Activated CD4-positive, alpha-beta T cell treated with anti-CD3 and anti-CD28 coated beads, Interleukin-2, Interleukin-4, amounts not matched to agents 100 ng/mL and 50 ng/mL, durations not matched to agents 16 hours and 8 hours (primary cell): ENCODE results near the gene KRTAP10-3.

Experiments used
- DNase-seq: peaks from one replicate; pipeline ENCODE4 v3.0.0-alpha.2; 2020; ENCODE audit warnings: low spot score

KRTAP10-3 gene

DNA sequence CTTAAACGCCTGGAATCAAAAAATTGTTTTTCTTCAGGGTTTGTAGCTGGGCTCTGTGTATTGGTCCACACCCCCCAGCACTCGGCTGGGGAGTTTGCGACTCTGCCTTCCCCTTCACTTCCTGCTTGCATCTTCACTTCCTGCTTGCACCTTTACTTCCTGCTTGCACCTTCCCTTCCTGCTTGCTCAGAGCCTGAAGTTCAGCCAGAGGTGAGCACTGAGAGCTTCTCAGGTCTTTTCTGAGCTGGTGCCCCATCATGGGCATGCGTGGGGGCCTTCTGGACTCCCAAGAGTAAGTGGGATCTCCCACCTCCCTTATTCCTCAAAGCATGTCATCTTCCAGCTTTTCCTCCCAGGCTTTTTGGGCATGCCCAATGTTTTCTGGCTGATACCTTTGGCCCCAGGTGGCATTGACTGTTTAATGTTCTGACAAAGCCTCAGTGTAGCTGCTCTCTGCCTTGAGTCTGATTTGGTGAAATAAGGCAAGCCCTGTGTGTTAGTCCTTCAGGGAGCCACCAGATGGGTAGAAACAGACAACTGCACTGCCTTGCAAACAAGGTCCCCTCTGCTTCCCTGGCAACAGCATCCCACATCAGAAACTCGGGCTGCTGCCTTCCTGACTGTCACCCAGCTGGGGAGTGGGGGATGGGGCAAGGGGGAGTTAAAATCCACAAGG is 10.8 kb downstream of the KRTAP10-3 start:
- no peak for DNase-seq

DNA sequence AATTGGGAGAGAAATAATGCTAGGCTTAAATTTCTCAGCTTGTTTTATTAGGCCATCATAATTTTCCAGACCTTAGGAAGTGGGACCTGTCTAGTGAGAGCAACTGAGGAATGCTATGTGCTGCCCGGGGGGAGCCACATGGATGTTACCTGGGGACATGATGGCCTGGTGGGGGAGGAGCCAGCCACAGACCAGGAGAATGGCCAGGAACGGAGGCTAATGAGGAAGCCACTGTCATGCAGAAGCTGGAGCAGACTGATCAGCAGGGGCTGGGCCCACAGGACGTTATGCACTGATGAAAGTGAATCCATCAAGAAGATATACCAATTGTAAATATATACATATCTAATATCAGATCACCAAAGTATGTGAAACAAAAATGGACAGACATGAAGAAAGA is 14.0 kb downstream of the KRTAP10-3 start:
- DNase-seq = no peak

DNA sequence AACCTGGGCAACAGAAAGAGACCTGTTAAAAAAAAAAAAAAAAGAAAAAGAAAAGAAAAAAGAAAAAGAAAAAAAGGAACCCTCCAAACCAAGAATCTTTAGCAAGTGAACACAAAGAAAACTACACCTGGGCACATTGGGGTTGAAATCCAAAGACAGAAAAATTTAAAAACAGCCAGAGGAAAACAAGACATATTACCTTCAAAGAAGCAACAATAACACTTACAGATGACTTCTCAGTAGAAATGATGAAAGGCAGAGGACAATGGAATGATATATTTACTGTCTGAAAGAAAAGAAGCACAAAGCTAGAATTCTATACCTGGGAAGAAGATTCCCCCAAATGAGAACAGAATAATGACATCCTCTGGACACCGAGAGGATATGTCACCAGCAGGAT is 15.9 kb downstream of the KRTAP10-3 start:
- no peak for DNase-seq

DNA sequence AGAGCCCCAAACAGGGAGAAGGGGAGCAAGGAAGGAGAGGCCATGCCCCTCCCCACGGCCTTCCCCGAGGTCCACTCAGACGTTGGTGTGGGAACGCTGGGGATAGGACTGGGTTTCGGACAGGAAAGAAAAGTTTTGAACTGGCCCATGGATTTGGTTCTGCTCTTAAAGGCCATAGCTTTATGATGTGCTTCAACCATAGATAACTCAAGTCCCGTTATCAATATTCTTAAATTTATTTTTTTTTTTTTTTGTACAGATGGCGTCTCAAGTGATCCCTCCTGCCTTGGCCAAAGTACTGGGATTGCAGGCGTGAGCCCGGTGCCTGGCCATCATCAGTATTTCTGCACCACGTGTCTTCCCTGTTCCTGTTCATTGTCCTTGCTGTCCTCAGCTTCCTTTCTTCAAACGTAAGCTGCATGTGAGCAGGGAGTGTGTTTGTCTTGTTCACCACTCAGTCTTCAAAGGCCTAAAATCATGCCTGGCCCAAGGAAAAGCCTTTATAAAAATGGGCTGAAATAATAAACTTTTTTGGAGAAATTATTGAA is 17.8 kb downstream of the KRTAP10-3 start:
- no peak for DNase-seq

DNA sequence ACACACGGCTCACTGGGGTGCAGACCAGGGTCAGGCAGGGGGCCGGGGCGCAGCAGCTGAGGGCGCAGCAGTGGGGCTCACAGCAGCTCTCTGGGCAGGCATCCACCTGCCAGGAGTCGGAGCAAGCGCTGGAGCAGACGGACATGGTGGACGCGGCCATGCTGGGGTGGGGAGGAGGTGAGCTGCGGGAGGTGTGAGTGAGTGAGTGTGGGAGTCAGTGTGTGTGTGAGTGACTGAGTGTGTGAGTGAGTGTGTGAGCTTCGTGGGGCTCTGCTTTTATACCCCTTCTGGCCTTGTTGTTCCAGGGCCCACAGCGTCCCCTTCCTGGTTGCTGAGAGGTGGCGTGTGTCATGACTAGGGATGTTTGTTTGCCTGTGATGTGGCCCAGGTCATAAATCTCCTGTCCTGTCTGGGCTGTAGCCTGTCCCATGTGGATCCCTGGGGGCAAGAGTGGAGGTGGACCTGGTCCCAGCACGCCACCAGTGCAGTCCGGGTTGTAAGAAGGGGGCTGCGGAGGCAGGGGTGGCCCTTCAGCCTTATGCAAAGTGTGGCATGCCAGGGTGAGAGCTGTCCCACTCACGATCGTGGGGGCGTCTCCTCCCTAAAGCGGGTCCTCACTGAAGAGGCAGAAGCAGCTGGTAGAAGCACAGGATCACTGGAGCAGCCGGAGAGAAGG is 18.5 kb downstream of the KRTAP10-3 start, which contains the start of gene KRTAP10-1:
TSS of gene KRTAP10-1 (minus strand) at position 205 of the 676 bp plus-strand sequence. CDS start at position 160, 45 bp downstream.
- DNase-seq = no peak

DNA sequence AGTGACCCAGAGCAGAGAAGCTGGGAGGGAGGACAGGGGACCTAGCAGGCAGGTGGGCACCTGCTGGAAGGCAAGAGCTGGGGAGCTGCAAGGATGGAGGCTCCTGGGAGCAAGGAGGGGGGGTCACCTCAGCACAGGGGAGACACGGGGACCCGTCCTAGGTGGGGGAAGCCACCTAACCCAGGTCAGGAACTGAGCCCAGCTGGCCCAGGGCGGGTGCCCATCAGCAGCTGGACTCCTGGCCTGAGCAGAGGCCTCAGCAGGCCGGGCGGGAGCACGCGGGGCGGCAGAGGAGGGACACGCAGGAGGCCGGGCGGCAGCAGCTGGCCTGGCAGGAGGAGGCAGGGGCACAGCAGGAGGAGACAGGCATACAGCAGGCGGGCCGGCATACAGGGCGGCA is 19.5 kb downstream of the KRTAP10-3 start:
- DNase-seq = no peak

DNA sequence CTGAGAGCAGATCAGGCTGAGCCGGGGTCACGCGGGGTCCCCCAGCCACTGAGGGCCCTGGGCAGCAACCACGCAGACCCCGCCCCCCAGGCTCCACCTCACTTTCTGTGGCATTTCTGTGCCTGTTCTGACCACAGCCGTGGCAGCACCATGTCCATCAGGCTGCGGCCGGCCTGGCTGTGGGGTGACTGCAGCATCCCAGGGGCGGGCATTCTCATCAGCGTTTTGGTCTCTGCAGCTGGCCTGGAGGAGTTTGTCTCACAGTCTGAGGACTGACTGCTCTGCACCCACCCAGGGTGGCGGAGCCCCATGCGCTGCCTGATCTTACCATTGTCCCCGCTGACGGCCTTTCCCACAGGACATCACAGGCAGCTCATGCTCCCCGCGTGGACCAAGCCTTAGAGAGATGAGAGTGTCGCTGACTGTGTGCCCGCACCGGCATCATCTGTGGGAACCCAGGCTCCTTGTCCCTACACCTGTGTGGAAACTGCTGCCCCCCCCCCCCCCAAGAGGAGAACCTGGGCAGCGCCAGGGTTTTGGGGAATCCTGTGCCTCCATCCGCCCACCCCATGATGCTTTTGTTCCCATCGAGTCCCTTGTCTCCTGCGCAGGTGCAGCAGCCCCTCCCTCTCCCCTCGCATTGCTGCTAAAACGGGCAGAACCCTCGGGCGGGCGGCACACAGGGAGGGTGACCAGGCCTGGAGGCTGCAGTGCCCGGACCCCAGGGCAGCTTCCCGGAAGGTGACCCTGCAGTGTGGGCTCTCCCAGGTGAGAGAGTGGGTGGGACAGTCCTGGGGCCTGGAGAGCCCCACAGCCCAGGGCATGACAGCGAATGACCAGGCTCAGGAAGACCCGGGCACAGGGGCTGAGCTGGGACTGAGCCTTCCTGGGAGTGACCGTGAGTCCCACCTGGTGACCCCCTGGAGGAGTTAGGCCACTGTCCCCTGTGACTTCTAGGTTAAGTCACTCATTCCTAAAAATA is 20.4 kb downstream of the KRTAP10-3 start:
- no peak for DNase-seq

DNA sequence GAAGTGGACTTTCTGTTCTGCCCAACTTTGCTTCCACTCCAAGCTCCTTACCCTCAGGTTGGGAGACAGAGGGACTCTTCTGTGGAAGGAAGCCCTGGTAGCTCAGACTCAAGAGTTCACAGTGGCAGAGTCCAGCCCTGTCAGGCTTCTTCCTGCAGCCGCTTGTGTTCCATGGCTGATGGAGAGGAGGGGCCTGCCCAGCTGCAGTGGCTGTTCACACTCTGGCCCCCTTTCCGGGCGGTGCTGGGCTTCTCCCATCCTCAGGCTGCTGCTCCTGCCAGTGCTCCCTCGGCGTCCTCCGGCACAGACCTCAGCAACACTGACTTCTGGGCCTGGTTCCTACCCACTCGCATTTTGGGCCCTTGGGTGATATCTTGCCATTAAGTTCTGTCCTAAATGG is 22.6 kb downstream of the KRTAP10-3 start:
- DNase-seq = no peak

DNA sequence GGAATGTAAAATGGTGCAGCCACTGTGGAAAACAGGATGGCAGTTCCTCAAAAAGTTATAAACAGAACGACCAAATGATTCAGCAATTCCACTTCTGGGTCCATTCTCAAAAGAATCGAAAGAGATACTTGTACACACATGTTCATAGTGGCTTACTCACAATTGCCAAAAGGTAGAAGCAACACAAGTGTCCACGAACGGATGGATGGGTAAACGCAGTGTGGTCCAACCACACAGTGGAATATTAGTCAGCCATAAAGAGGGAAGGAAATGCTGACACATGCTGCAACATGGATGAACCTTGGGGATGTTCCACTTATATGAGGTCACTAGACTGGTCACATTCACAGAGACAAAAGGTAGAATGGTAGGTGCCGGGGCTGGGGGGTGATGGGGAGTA is 23.9 kb downstream of the KRTAP10-3 start:
- no peak for DNase-seq

DNA sequence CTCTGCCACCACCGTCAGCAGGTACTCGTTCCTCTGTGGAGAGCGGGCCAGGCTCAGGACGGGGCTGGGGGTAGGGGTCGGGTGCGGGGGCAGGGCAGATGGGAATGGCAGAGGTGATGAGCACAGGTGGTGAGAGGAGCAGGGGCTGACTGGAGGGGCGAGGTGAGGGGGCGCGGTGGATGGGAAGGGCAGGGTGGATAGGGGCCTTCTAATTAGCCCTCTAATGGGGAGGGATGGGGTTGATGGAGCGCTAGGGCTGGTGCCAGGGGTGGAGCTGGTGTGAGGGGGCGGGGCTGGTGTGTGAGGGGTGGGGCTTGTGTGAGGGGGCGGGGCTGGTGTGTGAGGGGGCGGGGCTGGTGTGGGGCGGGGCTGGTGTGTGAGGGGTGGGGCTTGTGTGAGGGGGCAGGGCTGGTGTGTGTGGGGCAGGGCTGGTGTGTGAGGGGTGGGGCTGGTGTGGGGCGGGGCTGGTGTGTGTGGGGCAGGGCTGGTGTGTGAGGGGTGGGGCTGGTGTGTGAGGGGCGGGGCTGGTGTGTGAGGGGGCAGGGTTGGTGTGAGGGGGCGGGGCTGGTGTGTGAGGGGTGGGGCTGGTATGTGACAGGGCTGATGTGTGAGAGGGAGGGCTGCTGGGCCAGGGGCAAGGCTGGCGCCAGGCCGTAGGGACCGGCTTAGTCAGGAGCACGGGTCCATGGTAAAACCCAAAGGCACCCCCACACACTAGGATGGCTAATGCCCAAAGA is 24.5 kb downstream of the KRTAP10-3 start:
- DNase-seq = no peak

DNA sequence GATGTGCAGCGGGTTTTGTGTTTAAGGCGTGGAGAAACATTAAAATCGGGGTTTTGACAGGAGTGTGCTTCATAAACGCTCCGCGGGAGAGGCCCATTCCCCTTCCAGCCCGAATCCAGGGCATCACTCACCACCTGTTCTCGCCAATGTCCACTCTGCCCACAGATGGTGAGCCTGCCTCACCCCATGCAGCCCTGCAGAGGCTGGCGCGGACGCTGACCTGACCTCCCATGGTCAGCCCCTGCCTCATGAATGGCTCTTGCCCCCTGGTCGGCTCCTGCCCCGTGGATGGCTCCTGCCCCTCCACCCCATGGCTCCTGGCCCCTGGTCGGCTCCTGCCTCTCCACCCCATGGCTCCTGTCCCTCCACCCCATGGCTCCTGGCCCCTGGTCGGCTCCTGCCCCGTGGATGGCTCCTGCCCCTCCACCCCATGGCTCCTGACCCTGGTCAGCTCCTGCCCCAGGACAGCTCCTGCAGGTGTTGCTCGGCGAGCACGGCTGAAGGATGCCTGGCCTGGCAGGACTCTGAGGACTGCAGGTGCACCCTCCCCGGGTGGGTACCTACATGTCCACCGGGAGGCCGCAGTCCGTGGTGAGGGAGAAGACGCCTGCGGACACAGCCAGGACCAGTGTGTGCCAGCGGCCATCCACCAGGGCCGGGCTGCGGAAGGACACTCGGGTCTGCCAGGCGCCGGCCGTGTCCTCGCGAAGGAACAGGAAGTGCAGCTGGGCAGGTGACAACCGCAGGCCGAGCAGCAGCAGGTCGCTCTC is 25.3 kb downstream of the KRTAP10-3 start:
- DNase-seq = no peak

DNA sequence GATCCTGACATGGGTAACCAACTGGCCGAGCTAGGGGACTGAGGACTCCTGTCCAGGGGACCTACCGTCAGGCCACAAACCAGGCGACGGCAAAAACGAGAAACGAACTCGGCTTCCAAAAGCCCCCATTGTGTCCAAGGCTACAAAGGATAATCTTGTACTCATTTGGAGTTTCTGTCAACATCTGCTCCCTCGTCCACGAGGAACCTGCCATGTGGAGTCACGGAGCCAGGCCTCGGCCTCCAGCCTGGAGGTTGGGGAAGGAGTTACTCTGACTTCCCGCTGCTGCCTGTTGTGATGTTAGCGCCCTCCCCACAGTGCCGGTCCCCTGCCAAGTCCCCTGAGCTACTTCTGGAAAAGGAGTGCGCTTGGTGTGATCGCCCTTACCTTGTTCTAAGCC is 25.9 kb downstream of the KRTAP10-3 start:
- no peak for DNase-seq

DNA sequence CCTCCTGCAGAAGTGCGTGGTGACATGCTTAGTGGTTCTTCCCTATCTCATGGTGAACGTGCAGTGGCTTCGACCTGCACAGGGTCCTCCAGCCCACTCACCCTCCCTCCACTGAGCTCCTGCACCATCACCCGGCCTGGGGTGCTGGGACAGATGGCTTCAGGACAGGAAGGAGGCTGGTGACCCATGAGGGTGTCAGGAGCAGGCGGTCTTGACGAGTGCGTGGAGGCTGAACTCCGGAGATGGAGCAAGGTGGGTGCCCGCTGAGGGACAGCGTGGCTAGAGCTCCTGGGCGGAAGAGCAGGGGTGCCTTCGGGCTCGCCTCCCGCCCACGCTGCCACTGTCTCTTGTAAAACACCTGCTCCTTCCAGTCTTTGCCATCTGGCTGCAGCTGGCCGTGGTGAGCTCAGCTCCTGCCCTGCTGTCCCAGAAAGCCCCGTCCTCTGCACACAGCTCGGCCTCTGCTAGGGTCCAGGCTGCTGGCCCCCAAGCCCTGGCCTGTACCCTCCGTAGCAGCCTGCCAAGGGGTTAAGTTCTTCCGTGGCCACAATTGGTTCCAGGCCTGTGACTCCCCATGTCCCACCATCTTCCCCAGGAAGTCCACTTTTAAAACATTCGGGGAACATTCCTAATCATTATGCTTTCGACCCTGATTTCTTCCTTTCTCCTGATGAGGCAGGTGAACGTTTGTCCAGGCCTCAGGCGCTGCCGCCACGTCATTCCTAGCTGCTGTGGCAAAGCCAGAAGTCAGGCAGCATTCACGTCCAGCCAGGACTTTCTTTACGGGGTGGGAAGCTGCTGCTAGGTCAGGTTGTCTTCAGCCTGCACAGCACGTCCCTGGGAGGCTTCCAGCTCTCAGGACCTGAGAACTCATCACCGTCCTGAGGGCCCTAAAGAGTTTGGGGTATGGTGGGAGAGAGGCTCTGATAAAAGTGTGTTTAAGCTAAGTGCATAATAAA is 26.7 kb downstream of the KRTAP10-3 start:
- DNase-seq = no peak

DNA sequence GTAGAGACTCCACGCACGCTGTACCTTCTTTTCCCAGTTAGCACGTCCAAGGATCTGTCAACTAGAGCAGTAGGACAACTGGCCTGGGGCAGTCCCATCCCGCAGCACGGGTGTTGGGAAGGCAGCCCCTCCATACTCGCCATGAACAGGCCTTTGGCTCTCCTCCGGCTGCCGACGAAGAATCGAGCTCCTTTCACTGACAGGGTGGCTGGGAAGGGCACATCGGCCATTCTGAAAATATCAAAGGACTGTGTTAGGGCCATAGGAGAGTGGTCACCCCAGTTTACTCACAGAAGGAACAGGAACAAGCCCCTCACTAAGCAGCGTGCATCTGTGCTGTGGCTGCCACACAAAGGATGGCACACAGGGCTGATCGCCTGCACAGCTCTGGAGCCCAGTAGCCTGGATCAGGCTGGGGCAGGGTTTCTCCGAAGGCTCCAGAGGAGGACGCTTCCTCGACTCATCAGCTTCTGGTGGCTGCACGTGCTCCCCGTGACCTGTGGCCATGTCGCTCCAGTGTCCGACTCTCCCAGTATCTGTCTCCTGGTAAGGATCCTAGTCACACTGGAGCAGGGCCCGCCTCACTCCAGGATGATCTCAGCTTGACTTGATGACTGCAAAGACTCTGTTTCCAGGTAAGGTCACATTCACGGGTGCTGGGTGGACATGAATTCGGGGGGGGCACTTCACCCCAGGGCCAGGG is 27.5 kb downstream of the KRTAP10-3 start:
- DNase-seq = no peak

DNA sequence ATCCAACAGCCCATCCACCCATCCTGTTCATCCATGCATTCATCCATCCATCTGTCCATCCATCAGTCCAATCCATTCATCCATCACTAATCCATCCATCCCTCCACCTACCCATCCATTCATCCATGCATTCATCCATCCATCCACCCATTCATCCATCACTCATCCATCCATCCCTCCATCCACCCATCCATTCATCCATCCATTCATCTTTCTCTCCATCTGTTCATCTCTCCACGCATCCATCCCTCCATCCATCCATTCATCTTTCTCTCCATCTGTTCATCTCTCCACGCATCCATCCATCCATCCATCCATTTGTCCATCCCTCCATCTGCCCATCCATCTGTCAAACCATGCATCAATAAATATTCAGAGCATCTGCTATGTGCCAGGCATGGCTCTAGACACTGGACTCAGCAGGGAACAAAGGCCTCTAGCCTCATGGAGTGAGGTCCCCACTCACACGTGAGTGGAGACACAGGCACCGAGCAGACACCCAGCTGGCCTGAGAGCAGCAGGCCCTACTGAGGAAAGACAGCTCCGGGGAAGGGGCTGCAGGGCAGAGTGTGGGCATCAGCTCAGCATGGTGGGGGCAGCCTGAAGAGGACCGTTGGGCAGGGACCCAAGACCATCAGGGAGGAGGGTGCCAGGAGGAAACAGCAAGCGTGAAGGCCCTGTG is 28.2 kb downstream of the KRTAP10-3 start:
- DNase-seq = no peak

DNA sequence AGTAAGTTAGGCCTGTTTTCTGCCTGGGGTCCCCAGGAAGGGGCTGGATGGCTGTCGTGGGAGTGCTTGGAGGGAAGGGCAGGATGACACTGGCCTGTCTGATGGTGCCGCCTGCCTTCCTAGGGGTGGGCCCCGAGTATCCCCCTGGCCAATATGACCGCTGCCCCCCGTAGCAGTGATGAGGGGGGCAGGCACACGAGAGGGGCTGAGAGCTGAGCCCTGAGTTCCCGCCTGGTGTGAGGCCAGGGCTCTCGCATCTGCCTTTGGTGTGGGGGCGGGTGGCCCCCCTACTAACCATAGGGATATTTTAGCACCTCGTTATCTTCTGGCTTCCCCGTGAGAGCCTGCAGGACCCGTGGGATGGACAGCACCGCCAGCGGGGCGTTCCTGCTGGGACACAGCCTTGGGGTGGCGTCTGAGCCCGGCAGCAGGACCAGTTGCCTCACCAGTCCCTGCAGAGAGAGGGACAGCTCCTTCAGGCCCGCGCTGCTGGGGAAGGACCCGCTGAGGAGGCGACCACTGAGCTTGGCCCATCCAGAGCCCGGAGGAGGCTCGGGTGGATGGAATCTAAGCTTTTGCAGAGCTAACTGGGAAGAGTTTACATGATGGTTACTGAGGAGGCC is 29.0 kb downstream of the KRTAP10-3 start:
- no peak for DNase-seq

DNA sequence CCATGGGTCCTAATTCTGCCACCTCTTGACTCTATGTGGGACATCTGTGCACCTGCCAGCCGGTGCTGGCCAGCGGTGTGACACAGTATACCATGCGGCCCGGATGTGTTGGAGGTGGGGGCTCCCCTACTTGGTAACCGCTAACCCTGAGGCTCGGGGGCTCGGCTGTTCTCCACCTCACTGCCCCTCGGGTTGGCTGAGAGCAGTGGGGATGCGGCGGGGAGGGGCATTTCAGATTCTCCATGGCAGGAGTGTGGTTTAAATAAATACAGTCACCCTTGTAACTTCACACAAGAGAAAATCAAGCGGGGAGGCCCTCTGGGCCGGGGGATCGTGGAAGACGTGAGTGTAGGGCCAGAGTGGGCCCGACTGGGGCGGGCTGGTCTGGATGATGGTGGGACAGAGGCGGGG is 29.6 kb downstream of the KRTAP10-3 start:
- DNase-seq = no peak

DNA sequence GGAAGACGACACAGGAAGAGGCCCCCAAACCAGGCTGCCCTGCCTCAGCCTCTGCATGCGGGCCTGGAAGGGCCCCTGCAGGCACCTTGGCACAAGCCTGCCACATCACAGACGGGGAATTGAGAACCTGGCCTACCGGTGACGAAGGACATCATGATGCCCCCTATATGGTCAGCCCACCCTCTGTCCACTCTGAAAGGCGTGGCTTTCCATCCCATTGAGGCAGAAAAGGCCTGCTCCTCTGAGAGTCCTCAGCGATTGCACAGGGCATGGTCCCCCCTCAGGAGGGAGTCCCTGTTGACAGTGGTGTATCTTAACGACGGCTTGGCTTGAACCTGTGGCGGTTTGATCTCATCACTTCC is 30.0 kb downstream of the KRTAP10-3 start:
- DNase-seq = no peak
